H1 (cell line): ENCODE measurements around the gene HGFAC.

Experiments
- CEBPB ChIP-seq: IDR thresholded peaks from 2 replicates; pipeline ENCODE4 v1.6.1; 2012; ENCODE audit warnings: low read depth, low read length
- CTCF ChIP-seq, 3 experiments: IDR thresholded peaks; 1 replicate in 2 of 3; 2 replicates in 1 of 3; pipeline versions ENCODE4 v1.5.1 to v1.6.1; 2011; ENCODE audit warnings: low read length in 3 of 3, mild to moderate bottlenecking in 3 of 3, inconsistent platforms in 2 of 3, low read depth in 1 of 3, moderate library complexity in 1 of 3; ENCODE audit not compliant: insufficient read depth in 1 of 3; ENCODE audit errors: control extremely low read depth in 1 of 3
- KDM1A ChIP-seq: fragments of 200-600, 300-600 bp; sonication (generic); IDR thresholded peaks from 2 replicates; pipeline ENCODE4 v1.7.1; 2016; ENCODE audit warnings: mild to moderate bottlenecking, low read length, borderline replicate concordance
- POLR2AphosphoS5 ChIP-seq: IDR thresholded peaks from 2 replicates; pipeline ENCODE4 v1.6.1; 2011; ENCODE audit warnings: low read depth, low read length
- RAD21 ChIP-seq, 2 experiments: IDR thresholded peaks in 1 of 2; conservative IDR thresholded peaks in 1 of 2; 2 replicates each; pipeline ENCODE4 v1.6.1; 2011; ENCODE audit warnings: low read depth in 2 of 2, low read length in 2 of 2, improper control_type of control experiment in 1 of 2, inconsistent platforms in 1 of 2, mild to moderate bottlenecking in 1 of 2, moderate library complexity in 1 of 2
- TAF1 ChIP-seq: IDR thresholded peaks from 2 replicates; pipeline ENCODE4 v1.6.1; 2011; ENCODE audit warnings: mild to moderate bottlenecking, low read depth, low read length

DNA sequence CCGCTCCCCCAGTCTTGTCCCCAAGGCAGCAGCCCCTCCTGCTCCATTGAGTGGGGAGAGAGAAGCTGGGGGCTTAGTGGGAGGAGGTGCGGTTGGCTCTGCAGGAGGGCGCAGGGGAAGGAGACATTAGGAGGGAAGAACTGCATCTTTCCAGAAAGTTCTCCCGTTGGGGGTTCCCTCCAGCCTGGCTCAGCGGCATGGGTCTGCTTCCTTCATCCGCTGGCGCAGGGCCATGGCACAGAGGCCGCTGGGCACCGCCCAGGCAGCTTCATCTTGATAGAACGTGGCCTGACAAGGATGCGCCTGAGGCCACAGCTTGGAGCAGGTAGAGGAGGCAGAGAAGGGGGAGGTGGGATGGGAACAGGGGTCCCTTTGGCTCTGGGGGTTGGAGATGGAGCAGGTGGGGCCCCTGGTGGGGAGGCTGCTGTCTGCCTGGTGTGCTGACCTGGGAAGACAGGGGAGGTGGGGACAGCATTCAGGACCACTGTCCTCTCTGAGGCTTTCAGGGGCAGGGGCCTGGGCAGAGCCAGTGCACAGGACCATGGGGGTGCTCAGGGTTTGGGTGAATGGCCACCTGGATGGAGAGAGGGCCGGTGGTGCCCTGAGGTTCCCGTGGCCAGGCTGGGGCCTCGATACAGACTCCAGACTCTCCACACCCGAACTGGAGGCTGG is 33.4 kb downstream of the HGFAC start:
- TF ChIP-seq CTCF (IDR thresholded peaks at IDR 0.05; ENCODE audit: control extremely low read depth in 1 of 3, insufficient read depth in 1 of 3, low read depth in 1 of 3, low read length in 3 of 3) (no peak), CEBPB (no peak), RAD21 (IDR thresholded peaks at IDR 0.05 in 1 of 2, conservative IDR thresholded peaks at IDR 0.05 in 1 of 2; ENCODE audit: low read depth in 2 of 2, low read length in 2 of 2) (no peak), TAF1 (no peak), KDM1A (no peak), POLR2AphosphoS5 (no peak)
